Measurements from ENCODE around the gene ORAI2.

The ORAI2 gene

GRCh38 chr7:102415685-102416225 lies 17.6 kb upstream of the ORAI2 start:
- peak; percentile 47 for DNase-seq

- no peak for DNase-seq
These were observed 17.0 kb upstream of the ORAI2 start for GRCh38 chr7:102416406-102416805.

DNA sequence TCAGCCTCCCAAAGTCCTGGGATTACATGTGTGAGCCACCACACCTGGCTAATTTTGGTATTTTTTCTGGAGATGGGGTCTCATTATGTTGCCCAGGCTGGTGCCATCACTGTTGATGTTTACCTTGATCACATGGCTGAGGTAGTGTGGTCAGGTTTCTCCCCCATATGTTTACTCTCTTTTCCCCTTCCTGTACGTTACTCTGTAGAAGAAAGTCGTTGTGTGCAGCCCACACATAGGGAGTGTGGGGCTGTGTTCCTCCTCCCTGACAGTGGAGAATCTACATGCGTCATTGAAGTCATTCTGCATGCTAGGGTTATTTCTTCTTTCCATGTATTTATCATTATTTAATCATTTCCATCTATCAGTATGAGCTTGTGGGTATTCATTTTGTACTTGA lies 16.3 kb upstream of the ORAI2 start:
- no peak for DNase-seq

DNA sequence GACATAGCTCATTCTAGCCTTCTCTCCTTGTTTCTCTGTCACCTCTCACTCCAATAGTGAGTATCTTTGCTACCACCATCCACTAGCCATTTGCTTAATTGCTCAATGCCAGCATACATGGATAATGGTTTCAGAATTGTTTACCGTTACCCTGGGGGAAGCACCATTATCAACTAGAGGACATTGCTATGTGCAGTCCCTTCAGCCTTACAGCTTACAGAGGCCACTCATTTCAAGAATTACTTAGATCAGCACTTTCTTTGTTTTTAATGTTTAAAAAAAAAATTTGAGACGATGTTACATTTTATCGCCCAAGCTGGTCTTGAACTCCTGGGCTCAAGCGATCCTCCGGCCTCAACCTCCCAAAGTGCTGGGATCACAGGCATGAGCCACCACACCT lies 14.8 kb upstream of the ORAI2 start:
- no peak for DNase-seq

- DNase-seq = no peak
These were observed 11.6 kb upstream of the ORAI2 start for GRCh38 chr7:102421706-102422240.

GRCh38 chr7:102424129-102424551 lies 9.2 kb upstream of the ORAI2 start:
- no peak for DNase-seq

- no peak for DNase-seq
These were observed 8.6 kb upstream of the ORAI2 start for GRCh38 chr7:102424787-102425218.

- DNase-seq = peak; percentile 71
These were observed 7.6 kb upstream of the ORAI2 start for GRCh38 chr7:102425639-102426267.

- DNase-seq = peak; percentile 30
These were observed 6.9 kb upstream of the ORAI2 start for GRCh38 chr7:102426268-102427018.

GRCh38 chr7:102427019-102427405 lies 6.4 kb upstream of the ORAI2 start:
- DNase-seq = no peak

- no peak for DNase-seq
These were observed 4.1 kb upstream of the ORAI2 start for GRCh38 chr7:102429141-102429899.

DNA sequence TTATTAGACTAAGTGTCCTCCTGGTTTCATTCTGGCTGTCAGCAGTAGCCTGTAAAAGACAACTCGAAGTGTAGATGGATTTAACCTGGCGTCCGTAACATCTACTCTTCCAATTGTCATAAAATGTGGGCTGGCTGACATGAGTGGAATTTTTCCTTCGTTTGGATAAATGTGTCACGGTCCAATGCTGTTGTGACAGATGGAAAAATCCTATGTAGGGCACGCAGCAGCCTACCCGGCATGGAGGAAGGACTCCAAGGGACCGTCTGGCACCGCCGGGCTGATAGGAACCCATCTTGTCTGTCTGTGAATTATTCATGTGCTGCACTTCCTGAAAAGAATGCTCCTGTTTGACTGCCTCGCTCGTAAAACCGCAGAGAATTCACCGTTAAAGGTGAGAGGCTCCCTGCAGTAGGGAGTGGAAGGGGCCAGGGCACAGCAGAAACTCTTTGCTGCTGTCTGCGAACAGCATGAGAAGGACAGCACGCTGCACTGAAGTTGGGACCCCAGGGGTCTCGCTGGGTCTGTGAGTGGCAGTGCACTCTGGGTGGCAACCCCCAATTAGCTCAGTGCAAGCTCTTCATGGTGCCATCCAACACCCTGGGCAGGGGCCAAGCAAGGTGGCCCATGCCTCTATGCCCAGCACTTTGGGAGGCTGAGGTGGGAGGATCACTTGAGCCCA lies 1.6 kb upstream of the ORAI2 start:
- peak; percentile 39 for DNase-seq

DNA sequence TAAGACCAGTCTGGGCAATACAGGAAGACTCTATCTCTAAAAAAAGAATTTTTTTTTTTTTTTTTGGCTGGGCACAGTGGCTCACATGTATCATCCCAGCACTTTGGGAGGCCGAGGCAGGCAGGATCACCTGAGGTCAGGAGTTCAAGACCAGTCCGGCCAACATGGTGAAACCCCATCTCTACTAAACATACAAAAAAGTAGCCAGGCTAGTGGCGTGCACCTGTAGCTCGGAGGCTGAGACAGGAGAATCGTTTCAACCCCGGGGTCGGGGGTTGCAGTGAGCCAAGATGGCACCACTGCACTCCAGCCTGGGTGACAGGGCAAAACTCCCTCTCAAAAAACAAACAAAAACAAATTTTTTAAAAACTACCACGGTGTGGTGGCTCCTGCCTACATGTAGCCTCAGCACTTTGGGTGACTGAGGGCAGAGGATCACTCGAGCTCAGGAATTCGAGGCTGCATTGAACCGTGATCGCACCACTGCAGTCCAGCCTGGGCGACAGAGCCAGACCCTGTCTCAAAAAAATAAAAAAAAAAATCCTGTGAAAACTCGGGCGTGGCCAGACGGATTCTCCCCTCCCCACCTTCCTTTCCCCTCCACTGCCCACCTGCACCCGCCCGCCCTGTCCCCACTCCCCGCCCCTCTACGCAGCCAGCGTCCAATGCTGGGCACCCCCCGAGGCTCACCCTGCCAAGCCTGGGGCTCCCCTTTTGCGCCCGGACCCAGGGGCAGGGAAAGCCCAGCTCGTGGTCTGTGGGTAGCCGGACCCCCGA lies 745 bp upstream of the ORAI2 start:
- peak; percentile 71 for DNase-seq

GRCh38 chr7:102434039-102434486 lies 688 bp downstream of the ORAI2 start:
- DNase-seq = no peak

DNA sequence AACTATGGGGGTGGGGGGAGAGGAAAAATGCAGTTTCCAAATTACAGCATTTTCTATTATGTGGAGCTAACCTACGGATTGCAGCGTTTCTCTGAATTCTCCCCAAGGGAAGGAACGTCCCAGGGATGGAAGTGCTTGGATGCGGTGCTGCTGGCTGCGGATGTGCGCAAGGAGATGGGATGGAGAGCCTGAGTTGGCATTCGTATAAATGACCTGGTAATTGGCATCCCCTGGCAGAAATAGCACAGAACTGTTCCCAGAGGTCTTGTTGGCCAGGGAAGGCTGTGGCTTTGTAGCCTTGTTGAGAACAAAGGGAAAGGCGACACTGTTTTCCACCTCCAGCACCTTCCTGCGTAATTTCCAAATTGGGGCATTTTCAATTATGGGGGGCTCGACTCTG lies 2.7 kb downstream of the ORAI2 start:
- no peak for DNase-seq

GRCh38 chr7:102439963-102440795 lies 6.8 kb downstream of the ORAI2 start:
- DNase-seq = no peak

DNA sequence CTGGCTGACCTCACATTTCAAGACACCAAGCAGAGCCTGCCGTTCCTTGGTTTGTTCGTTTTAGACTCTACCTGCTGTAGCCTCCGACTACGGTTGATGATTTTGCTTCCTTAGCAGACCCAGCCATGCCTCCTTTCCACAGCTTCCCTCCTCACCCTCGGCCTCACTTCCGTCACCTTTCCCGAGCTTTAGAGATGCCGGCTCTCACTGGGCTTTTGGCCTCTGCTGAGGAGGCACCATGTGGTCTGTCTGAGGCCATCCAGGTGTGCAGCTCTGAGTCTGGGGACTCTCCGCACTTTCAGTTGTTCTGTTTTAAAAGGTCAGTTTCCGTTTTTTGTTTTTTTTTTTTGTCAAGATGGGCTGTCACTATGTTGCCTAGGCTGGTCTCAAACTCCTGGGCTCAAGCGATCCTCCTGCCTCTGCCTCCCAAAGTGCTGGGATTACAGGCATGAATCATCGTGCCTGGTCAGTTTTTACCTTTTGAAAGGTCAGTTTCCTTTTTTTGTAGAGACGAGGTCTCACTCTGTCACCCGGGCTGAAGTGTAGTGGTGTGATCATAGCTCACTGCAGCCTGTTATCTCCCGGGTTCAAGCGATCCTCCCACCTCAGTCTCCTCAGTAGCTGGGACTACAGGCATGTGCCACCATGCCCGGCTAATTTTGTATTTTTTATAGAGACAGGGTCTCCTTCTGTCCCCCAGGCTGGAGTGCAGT lies 11.7 kb downstream of the ORAI2 start:
- no peak for DNase-seq

- DNase-seq = no peak
These were observed 12.3 kb downstream of the ORAI2 start for GRCh38 chr7:102445674-102446071.

GRCh38 chr7:102446387-102447156 lies 13.2 kb downstream of the ORAI2 start:
- no peak for DNase-seq
